GM23248 (cell line): Measurements from ENCODE around the gene HHLA2. TPM values are rescaled to one million over a fixed set of nuclear protein-coding genes. Genes with fewer than 3 reads are reported as not detected.
"Not testable (repeated sequence)": the region's sequence is repeated elsewhere in the genome, so short reads cannot be mapped to it uniquely, and the experiment has no call there.

ENCODE experiments used
- DNase-seq: peaks from one replicate; pipeline ENCODE4 v3.0.0-alpha.2; 2015
- H2AFZ ChIP-seq: fragments of 200-600 bp; sonication (generic); 2 replicates; pipeline ENCODE4 v1.6.1; 2016; ENCODE audit warnings: antibody characterized with exemption
- H3F3A ChIP-seq: fragments of 200-600 bp; sonication (generic); 2 replicates; pipeline ENCODE4 v1.6.1; 2016; ENCODE audit warnings: mild to moderate bottlenecking, antibody characterized with exemption, mixed run types; ENCODE audit not compliant: insufficient read depth
- H3K27ac ChIP-seq: fragments of 200-600 bp; sonication (generic); 2 replicates; pipeline ENCODE4 v1.5.1; 2016; ENCODE audit warnings: mild to moderate bottlenecking
- H3K27me3 ChIP-seq: fragments of 200-600 bp; sonication (generic); replicated peaks from 2 replicates; pipeline ENCODE4 v1.6.1; 2016; ENCODE audit warnings: mild to moderate bottlenecking; ENCODE audit not compliant: insufficient read depth
- H3K36me3 ChIP-seq: fragments of 200-600 bp; sonication (generic); 2 replicates; pipeline ENCODE4 v1.6.1; 2016; ENCODE audit warnings: low read depth, mild to moderate bottlenecking
- H3K4me1 ChIP-seq: fragments of 200-600 bp; sonication (generic); 2 replicates; pipeline ENCODE4 v1.6.1; 2016; ENCODE audit warnings: mild to moderate bottlenecking; ENCODE audit not compliant: insufficient read depth
- H3K4me2 ChIP-seq: fragments of 200-600 bp; sonication (generic); one replicate; pipeline ENCODE4 v1.6.1; 2016; ENCODE audit warnings: mild to moderate bottlenecking; ENCODE audit not compliant: unreplicated experiment
- H3K4me3 ChIP-seq: fragments of 200-600 bp; sonication (generic); 2 replicates; pipeline ENCODE4 v1.5.1; 2016; ENCODE audit warnings: mild to moderate bottlenecking
- H3K79me2 ChIP-seq: fragments of 200-600 bp; sonication (generic); 2 replicates; pipeline ENCODE4 v1.6.1; 2016; ENCODE audit warnings: mild to moderate bottlenecking; ENCODE audit not compliant: insufficient read depth
- H3K9ac ChIP-seq: fragments of 200-600 bp; sonication (generic); 2 replicates; pipeline ENCODE4 v1.6.1; 2016; ENCODE audit warnings: mild to moderate bottlenecking
- H3K9me2 ChIP-seq: fragments of 200-600 bp; sonication (generic); 2 replicates; pipeline ENCODE4 v1.6.1; 2016; ENCODE audit warnings: mixed run types, mild to moderate bottlenecking, moderate library complexity; ENCODE audit not compliant: insufficient read depth
- H3K9me3 ChIP-seq: fragments of 200-600 bp; sonication (generic); one replicate; pipeline ENCODE4 v1.6.1; 2017; ENCODE audit warnings: low read depth
- H4K20me1 ChIP-seq: fragments of 200-600 bp; sonication (generic); 2 replicates; pipeline ENCODE4 v1.6.0; 2016; ENCODE audit not compliant: insufficient read depth
- EZH2 ChIP-seq: fragments of 200-600 bp; sonication (generic); IDR thresholded peaks from 2 replicates; pipeline ENCODE4 v1.6.1; 2018; ENCODE audit warnings: antibody characterized with exemption, mild to moderate bottlenecking; ENCODE audit not compliant: insufficient read depth, poor library complexity, severe bottlenecking
- EZH2phosphoT487 ChIP-seq: fragments of 200-600 bp; sonication (generic); IDR thresholded peaks from 2 replicates; pipeline ENCODE4 v1.6.1; 2018; ENCODE audit warnings: antibody characterized with exemption, moderate library complexity, mild to moderate bottlenecking, low read depth; ENCODE audit not compliant: insufficient read depth
- WGBS, 2 experiments: methylation state at CpG; one replicate each; pipeline ENCODE4 v1.1.6; 2015 to 2017; ENCODE audit warnings: low lambda C conversion rate in 2 of 2, low coverage in 1 of 2; ENCODE audit errors: missing lambda C conversion rate in 2 of 2; 5-methylcytosine and 5-hydroxymethylcytosine counted together
- in situ Hi-C: fragments of 300-500 bp; cut with MboI; formaldehyde crosslinking; loops from 2 replicates; pipeline ENCODE4 v1.15.0; 2020
- polyA plus RNA-seq: library from polyadenylated mRNA; unstranded; fragments of >200 nt; fragmentation: Nextera tagmentation; extraction: Ambion mirVana; gene quantifications from 2 replicates; pipeline ENCODE4 v1.2.1, GENCODE V29; 2016
- total RNA-seq: library from RNA; depleted of rRNA; stranded (reverse); fragments of >200 nt; shearing (Covaris generic); gene quantifications from 2 replicates; pipeline ENCODE4 v1.2.3, GENCODE V29; 2014

Gene HHLA2
- total and polyA plus RNA-seq, 2 experiments from 2014 or later, result not detected

DNA sequence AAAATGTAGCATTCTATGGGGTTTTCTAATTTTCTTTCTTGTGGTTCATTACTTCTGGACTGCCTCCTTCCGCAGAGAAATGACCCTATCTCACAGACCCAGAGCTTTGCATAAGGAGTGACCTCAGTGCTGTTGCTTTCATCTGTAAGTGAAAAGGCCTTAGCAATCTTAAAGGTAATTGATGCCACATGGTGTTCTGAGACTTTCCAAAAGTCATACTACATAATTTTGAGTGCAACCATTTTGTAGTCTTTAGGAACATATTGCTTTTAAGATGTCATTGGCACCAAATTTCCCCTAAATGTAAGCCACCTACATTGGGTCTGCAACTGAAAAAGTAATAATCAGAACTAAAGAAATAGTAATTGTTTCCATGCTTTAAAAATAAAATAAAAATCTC is 9.2 kb upstream of the HHLA2 start:
- in situ Hi-C loops, result no loop called here
- no peak for DNase-seq
- no peak overlapping the region for H3K4me2 ChIP-seq

DNA sequence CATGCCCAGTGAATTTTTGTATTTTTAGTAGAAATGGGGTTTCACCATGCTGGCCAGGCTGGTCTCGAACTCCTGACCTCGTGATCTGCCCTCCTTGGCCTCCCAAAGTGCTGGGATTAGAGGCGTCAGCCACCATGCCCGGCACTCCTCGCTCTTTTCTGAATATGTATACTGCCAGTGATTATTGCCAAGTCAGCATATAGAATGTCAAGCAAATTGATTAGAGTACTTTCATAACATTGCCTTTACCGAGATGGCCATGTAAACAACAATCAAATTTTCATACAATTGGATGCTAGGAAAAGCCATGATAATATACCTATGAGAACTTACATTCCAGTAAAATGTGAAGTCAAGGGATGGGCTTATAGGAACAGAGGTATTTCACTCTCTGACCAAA is 8.2 kb upstream of the HHLA2 start:
- in situ Hi-C loops, H4K20me1 ChIP-seq, H3K9me3 ChIP-seq, H3K27ac ChIP-seq, H3K27me3 ChIP-seq, H3K9ac ChIP-seq, H3K79me2 ChIP-seq, H3K4me3 ChIP-seq, DNase-seq, H3K36me3 ChIP-seq, H3K4me2 ChIP-seq, H3K4me1 ChIP-seq, H2AFZ ChIP-seq, H3F3A ChIP-seq, H3K9me2 ChIP-seq: not testable (repeated sequence)
- 76 to 84% methylated on average over 6 of the region's 6 CpGs for WGBS, 2 experiments

More for the DNA sequence above, 9.2 kb upstream of the HHLA2 start:
- H4K20me1 ChIP-seq, result no peaks in the 10 kb centered on the region
- H3K27ac ChIP-seq, result no peak overlapping the region
- no peaks in the 10 kb centered on the region for H3K36me3 ChIP-seq
- H3K9me3 ChIP-seq, result no peaks in the 10 kb centered on the region
- no peak overlapping the region for H3K4me3 ChIP-seq
- TF ChIP-seq EZH2phosphoT487 (no peak), EZH2 (no peak)
- no peaks in the 10 kb centered on the region for H3F3A ChIP-seq
- H3K9me2 ChIP-seq, result no peaks in the 10 kb centered on the region
- no peaks in the 10 kb centered on the region for H3K27me3 ChIP-seq
- no peaks in the 10 kb centered on the region for H3K79me2 ChIP-seq
- 0 to 6% methylated on average over 1 of the region's 1 CpG for WGBS, 2 experiments
- H3K4me1 ChIP-seq, result no peaks in the 10 kb centered on the region
- H3K9ac ChIP-seq, result no peak overlapping the region
- no peak overlapping the region for H2AFZ ChIP-seq

DNA sequence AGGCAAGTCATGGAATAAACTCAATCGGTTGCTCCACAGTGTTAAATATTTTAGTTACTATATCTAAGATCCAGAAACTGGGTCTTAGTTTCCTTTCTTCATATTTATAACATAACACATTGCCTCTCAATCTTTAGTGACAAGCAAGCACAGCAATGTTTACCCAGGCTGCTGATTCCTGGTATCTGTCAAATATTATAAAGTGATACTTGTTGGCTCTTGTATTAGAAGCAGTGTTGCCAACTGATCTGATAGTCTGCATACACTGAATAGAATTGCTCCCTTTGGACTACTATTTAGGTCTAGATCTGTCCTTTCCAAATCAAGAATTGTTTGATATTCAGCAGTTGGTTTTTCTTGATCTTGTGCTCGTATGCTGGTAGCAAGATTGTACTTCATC is 7.2 kb upstream of the HHLA2 start:
- in situ Hi-C loops, result no loop called here
- no peaks in the 10 kb centered on the region for H3K79me2 ChIP-seq
- H3K4me3 ChIP-seq, result no peak overlapping the region
- H4K20me1 ChIP-seq, result no peaks in the 10 kb centered on the region
- no peaks in the 10 kb centered on the region for H3K9me2 ChIP-seq
- no peak overlapping the region for H3K4me2 ChIP-seq
- no peaks in the 10 kb centered on the region for H3K9me3 ChIP-seq
- no peaks in the 10 kb centered on the region for H3K4me1 ChIP-seq
- DNase-seq, result no peak
- H3F3A ChIP-seq, result no peaks in the 10 kb centered on the region
- H3K9ac ChIP-seq, result no peak overlapping the region
- no peaks in the 10 kb centered on the region for H3K27me3 ChIP-seq
- no peak overlapping the region for H3K27ac ChIP-seq
- H3K36me3 ChIP-seq, result no peaks in the 10 kb centered on the region
- no peak overlapping the region for H2AFZ ChIP-seq
- no peak for TF ChIP-seq EZH2
- TF ChIP-seq EZH2phosphoT487, result no peak
- 56 to 58% methylated on average over 2 of the region's 2 CpGs for WGBS, 2 experiments

DNA sequence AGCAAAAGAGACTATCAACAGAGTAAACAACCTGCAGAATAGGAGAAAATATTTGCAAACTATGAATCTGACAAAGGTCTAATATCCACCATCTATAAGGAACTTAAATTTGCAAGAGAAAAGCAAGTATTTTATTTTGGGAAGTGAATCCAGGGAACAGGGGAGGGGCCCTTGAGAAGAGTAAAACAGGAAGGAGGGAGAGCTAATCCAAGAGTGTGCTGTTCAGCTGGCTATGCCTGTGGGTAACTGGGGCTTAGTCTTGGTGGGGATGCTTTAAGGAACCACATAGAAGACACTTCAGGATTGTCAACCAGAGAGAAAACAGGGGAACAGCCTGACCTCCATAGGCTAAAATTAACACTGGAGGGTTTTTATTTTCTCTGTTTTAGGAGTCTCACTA is 3.9 kb upstream of the HHLA2 start:
- no peak for TF ChIP-seq EZH2phosphoT487
- no peak for TF ChIP-seq EZH2
- Histone ChIP-seq H3K4me1 (no peaks in the 10 kb centered on the region), H3F3A (no peaks in the 10 kb centered on the region), H3K27me3 (no peaks in the 10 kb centered on the region), H3K9ac (no peak overlapping the region), H4K20me1 (no peaks in the 10 kb centered on the region), H3K4me2 (no peak overlapping the region), H2AFZ (no peak overlapping the region), H3K9me2 (no peaks in the 10 kb centered on the region), H3K79me2 (no peaks in the 10 kb centered on the region), H3K36me3 (no peaks in the 10 kb centered on the region), H3K9me3 (no peaks in the 10 kb centered on the region), H3K4me3 (no peak overlapping the region), H3K27ac (no peak overlapping the region)
- DNase-seq, result no peak
- in situ Hi-C loops, result no loop called here

DNA sequence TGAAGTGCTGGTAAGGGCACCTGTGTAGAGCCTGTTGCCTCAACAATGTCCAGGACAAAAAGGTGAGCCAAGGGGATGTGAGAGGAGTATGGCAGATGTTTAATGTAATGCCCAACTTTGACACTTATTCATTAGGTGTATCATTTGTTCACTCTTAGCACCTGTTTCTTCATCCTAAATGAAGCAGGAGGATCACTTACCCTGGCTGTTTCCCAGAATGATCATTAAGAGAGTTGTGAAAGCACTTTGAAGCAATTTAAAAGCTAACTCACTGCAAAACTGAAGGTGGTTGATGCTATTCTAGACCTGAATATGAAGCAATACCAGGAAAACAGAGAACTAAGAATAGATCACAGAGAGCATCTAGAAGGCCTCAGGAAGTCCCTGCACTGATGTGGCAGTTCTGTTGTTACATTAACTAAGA is 3.4 kb upstream of the HHLA2 start:
- in situ Hi-C loops, result no loop called here
- H2AFZ ChIP-seq, result no peak overlapping the region

More for the DNA sequence above, 3.4 kb upstream of the HHLA2 start:
- H3K9ac ChIP-seq, result no peak overlapping the region
- H3K27me3 ChIP-seq, result no peaks in the 10 kb centered on the region
- no peak overlapping the region for H3K4me3 ChIP-seq
- TF ChIP-seq EZH2 (no peak), EZH2phosphoT487 (no peak)
- H3K4me2 ChIP-seq, result no peak overlapping the region
- no peaks in the 10 kb centered on the region for H3K4me1 ChIP-seq
- H4K20me1 ChIP-seq, result no peaks in the 10 kb centered on the region
- no peak for DNase-seq
- no peaks in the 10 kb centered on the region for H3K36me3 ChIP-seq
- no peaks in the 10 kb centered on the region for H3K9me2 ChIP-seq
- no peaks in the 10 kb centered on the region for H3F3A ChIP-seq
- no peaks in the 10 kb centered on the region for H3K9me3 ChIP-seq
- H3K79me2 ChIP-seq, result no peaks in the 10 kb centered on the region
- H3K27ac ChIP-seq, result no peak overlapping the region
